HG02610 (cell line): ENCODE results near the gene INF2.

Experiments used
- ATAC-seq: cut with Tn5 transposase; IDR thresholded peaks from one replicate; pipeline ENCODE4 v1.9.1; 2021; ENCODE audit warnings: mild to moderate bottlenecking, moderate library complexity; ENCODE audit not compliant: unreplicated experiment

The INF2 gene

DNA sequence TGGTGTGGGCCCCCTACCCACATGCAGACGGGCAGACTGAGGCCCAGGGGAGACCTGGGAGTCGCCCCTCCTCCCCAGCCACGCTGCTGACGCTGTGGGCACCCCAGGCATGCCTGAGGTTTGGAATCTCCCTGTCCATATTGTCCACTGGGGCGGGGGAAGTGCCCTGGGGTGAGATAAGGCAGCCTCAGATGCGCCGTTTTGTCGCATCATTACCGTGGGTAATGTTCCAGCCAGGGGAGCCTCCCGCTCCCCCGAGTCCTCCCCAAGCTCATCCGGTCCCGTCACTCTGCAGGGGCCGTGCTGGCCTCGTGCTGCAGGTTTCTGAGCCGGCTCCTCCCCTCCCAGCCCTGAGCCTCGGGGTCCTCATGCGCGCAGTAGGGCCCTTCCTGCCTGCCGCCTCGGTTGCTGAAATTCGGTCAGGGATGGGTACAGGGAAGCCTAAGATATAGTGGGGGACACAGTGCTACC is 11.4 kb downstream of the INF2 start:
- ATAC-seq, result no peak

DNA sequence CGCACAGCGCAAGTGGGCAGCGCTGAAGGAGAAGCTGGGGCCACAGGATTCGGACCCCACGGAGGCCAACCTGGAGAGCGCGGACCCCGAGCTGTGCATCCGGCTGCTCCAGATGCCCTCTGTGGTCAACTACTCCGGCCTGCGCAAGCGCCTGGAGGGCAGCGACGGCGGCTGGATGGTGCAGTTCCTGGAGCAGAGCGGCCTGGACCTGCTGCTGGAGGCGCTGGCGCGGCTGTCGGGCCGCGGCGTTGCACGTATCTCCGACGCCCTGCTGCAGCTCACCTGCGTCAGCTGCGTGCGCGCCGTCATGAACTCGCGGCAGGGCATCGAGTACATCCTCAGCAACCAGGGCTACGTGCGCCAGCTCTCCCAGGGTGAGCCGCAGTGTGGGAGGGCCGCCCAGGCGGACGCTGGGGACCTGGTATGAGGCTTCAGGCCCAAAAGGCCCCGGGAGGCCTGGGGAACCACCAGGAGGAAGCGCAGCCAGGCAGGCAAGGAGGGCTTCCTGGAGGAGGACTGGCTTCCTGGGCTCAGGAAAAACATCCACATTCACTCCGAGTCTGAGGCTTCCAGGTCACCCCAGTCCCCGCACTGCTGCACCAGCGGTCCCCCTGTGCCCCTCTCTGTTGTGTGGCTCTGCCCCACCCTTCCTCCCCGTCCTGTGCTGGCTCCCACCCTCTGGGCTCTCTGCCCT is 12.1 kb downstream of the INF2 start:
- ATAC-seq, result no peak

DNA sequence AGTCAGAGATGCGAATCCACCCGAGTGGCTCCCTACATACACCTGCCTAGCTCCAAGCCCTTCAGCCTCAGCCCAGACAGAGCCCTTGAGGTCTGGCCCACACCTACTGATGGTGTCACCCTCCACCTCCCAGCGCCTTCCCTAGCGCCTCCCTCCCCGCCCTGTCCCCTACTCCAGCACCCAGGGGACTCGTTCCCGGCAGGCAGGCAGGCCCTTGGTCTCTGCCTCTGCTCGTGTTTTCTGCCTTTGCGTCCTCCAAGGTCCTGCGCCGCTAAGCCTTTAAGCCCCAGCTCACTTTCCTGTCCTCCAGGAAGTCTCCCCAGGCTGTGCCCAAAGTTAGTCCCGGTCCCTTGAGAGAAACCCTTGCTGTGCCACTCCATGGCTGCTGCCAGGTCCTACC is 12.7 kb downstream of the INF2 start:
- no peak for ATAC-seq

DNA sequence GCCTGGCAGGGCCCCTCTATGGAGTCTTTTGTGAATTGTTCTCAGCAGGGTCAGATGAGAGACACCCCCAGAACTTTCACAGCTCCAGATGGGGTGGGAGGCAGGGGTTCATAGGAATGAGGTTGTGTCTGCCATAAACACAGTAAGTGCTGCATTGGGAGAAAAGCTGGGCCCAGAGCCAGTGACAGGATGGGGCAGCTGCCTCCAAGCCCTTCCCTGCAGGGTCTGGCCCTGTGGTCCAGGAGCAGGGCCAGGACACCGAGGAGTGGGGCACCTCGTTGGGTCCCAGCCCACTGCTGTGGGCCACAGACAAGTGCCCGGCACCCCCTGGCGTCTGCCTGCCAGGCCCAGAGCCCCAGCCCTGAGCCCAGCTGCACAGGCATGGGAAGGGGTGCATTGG is 13.3 kb downstream of the INF2 start:
- ATAC-seq, result no peak

DNA sequence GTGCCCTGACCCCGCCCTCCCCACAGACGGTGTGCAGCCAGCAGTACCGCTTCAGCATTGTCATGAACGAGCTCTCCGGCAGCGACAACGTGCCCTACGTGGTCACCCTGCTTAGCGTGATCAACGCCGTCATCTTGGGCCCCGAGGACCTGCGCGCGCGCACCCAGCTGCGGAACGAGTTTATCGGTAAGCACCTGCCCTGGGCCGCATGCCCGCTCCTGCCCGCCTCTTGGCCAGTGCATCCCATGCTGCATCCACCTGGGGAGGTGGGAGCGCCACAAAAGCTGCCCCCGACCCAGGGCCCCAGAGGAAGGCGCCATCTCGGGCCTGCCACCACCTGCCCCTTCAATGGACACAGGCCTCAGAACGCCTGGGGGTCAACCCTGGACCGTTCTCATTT is 13.9 kb downstream of the INF2 start:
- no peak for ATAC-seq

DNA sequence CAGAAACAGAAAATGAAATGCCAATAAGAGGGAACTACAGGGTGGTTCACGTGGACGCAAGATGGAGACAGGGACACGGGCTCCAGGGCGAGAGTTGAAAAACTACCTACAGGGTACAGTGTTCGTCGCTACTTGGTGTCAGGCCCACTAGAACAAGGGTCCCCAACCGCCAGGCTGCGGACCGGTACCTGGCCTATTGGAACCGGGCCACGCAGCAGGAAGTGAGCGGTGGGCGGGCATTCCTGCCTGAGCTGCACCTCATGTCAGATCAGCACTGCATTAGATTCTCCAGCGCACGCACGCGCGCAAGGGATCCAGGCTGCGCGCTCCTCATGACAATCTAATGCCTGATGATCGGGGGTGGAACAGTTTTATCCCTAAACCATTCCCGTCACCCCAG is 14.8 kb downstream of the INF2 start:
- no peak for ATAC-seq

DNA sequence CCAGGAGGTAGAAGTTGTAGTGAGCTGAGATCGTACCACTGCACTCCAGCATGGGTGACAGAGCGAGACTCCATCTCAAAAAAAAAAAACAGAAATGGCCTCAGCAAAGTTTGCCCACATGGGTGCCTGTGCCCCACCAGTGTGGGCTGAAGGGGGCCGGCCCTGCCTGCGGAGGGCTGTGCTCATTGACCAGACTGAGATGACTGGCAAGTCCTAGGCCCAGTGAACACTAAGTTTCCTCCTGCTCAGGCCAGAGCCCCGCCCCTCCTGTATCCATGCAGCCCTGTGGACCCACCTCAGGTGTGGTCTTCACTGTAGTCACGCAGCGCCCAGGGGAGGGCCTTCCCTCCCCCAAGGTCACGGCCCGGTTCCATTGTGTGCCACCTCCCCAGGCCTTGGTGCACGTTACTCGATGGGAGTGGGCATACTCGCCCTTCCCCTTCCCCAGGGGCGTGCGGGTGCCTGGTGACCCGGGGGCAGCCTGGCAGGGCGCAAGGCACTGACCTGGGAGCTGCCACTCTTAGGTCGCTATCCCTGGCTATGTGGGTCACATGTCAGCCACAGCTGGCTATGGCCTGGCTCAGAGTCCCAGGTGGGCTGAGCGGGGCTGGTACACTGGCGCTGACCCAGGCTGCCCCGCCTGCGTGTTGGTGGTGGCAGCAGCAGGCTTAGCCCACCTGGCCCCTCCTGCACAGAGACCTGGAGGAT is 16.1 kb downstream of the INF2 start:
- no peak for ATAC-seq

DNA sequence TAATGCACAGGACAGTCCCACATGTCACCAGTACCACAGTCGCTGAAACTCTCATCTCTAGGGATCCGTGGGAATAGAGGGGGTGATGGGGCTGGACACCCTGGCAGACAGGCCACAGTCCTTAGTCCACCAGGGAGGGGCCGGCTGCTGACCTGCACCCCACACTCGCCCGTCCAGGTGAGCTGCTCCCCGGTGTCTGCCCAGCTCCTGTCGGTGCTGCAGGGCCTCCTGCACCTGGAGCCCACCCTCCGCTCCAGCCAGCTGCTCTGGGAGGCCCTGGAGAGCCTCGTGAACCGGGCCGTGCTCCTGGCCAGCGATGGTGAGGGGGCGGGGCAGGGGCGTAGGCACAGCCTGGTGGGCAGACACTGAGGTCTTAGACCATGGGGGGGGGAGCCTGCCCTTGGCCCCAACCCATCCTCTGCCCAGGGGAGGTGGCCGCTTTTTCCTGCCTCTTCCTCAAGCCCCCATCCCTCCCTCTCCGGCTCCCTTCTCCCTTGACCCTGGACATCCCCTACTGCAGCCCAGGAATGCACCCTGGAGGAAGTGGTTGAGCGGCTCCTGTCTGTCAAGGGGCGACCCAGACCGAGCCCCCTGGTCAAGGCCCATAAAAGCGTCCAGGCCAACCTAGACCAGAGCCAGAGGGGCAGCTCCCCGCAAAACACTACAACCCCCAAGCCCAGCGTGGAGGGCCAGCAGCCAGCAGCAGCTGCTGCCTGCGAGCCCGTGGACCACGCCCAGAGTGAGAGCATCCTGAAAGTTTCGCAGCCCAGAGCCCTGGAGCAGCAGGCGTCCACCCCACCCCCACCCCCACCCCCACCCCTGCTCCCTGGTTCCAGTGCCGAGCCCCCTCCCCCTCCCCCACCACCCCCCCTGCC is 17.6 kb downstream of the INF2 start:
- no peak for ATAC-seq

DNA sequence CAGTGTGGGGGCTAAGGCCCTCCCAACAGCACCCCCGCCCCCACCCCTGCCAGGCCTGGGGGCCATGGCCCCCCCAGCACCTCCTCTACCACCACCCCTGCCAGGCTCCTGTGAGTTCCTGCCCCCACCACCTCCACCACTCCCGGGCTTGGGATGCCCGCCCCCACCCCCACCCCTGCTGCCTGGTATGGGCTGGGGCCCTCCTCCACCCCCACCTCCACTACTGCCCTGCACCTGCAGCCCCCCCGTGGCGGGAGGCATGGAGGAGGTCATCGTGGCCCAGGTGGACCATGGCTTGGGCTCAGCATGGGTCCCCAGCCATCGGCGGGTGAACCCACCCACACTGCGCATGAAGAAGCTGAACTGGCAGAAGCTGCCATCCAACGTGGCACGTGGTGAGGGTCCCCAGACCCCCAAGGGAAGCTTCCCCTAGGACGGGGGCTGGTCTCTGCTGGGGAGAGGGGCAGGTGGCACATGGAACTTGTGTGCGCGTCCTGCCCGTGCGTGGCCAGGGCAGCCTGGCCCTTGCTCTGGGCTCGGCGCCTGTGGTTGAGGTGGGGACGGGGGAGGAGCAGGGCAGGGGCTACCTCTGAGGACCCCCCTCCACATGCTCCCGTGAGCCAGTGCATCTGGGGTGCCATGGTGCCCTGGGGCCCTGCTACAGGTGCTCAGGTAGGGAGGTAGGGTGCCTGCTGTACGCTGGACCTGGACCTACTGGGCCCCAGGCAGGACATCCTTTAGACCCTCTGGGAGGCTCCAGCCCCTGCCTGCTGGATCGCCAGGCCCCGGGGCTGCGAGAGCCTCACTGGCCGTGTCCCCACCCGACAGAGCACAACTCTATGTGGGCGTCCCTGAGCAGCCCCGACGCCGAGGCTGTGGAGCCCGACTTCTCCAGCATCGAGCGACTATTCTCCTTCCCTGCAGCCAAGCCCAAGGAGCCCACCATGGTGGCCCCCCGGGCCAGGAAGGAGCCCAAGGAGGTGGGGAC is 18.5 kb downstream of the INF2 start:
- ATAC-seq, result no peak

DNA sequence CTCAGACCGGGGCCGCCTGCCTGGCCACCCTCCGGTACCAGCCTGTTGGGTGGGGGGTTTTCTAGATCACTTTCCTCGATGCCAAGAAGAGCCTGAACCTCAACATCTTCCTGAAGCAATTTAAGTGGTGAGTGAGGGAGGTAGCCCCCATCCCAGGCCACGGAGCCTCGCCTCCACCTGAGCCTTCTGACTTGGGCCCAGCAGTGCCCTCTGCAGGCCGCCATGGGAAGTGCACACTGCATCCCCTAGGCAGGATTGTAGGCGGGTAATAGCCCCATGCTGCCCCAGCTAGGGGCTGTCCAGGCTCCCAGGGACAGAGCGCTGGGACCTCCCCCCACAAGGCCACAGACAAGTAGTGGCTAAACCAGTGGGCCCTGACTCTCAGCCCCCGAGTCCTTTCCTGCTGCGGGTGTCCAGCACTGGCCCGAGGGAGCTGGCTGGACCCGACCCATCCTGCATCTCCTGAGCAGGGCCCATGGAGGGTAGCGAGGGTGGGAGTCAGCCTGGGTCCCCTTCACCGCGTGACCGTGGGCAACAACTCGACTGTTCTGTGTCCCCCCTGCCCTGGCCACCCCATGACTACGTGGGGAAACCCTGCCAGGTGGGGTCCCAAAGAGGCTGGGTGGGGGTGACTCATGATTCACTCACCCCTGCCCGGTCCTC is 19.3 kb downstream of the INF2 start:
- ATAC-seq, result peak; percentile 38

DNA sequence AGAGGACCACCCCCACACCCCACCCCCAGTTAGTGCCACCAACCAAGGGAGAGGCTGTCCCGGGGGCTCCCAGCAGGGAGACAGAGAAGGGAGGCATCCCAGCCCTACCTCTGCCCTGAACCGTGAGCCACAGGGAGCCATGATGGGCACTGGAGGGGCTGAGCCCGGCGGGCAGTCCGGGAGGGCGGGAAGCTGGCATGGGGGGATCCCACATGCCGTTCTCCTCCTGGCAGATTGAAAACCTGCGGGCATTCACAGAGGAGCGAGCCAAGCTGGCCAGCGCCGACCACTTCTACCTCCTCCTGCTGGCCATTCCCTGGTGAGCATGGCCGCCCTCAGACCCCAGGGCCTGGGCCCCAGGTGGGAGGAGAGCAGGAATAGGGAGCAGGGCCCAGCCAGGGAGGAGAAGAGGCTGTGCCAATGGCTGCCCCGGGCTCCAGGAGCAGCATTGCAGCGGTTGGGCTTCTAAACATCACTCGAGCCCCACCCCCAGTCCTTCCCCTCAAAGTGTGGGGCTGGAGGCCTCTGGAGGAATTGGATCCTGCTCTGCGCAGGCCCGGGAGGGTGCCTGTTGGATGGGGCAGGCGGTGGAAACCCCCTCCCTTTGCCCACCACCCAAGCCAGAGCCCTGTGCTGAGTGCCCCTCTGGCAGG is 20.1 kb downstream of the INF2 start:
- ATAC-seq, result no peak

DNA sequence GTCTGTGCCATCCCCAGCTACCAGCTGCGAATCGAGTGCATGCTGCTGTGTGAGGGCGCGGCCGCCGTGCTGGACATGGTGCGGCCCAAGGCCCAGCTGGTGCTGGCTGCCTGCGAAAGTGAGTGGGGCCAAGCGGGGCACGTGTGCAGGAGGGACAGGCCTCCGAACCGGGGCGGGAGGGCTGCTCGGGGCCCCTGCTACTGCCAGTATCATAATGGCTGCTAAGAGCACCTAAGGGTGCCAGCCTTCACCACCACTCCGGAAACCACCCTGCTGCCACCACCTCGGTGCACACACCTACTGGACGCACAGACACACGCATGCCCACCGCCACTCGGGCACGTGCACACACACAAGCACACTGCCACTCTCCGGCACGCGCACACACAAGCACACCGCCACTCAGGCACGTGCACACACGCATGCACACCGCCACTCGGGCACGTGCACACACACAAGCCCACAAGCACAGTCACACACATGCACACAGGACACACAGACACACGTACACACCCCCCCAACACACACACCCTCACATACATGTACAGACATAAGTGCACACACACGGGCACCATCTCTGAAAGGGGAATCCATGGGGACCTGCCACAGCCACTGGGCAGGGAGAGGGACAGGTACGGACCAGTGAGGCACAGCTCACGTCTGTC is 20.8 kb downstream of the INF2 start:
- ATAC-seq, result no peak

DNA sequence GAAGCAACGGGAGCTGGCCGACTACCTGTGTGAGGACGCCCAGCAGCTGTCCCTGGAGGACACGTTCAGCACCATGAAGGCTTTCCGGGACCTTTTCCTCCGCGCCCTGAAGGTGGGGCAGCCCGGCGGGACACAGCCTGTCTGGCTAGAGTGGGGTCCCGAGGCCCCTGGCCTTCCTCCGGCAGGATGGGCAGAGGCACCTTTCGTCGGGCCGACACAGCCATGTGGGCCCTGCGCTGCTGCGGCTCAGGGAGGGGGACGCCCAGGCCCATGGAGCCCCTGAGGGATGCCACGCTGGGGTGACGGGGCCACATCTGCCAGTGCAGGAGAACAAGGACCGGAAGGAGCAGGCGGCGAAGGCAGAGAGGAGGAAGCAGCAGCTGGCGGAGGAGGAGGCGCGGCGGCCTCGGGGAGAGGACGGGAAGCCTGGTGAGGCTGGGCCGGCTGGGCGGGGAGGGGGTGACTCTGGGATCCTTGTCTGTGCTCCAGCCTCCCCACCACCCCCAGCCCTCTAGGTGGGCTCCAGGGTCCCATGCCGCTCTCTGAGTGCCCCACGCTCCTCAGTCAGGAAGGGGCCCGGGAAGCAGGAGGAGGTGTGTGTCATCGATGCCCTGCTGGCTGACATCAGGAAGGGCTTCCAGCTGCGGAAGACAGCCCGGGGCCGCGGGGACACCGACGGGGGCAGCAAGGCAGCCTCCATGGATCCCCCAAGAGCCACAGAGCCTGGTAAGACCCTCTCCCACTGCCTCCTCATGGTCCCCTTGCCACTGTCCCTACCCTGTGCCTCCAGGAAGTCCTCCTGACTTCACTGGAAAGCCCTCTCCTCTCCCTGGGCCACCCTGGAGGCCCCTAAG is 23.7 kb downstream of the INF2 start:
- no peak for ATAC-seq

DNA sequence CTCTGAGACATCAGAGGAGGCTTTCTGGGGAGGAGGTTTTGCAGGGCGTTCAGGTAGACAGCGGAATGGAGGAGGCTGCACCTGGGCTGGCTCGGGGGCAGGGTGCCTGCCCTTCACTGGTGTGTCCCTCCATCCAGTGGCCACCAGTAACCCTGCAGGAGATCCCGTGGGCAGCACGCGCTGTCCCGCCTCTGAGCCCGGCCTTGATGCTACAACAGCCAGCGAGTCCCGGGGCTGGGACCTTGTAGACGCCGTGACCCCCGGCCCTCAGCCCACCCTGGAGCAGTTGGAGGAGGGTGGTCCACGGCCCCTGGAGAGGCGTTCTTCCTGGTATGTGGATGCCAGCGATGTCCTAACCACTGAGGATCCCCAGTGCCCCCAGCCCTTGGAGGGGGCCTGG is 24.6 kb downstream of the INF2 start:
- no peak for ATAC-seq

DNA sequence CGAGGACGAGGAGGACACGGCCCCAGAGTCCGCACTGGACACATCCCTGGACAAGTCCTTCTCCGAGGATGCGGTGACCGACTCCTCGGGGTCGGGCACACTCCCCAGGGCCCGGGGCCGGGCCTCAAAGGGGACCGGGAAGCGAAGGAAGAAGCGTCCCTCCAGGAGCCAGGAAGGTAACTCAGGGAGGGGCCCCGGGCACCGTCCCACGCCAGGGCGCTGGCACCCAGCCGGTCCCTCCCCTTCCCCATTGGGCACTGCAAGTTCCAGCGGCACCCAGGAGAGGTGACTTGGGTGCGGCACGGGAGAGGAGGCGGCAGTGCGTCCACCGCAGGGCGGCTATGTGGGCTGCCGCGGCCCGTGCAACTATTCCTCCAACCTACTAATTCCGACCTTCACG is 25.3 kb downstream of the INF2 start:
- ATAC-seq, result no peak

DNA sequence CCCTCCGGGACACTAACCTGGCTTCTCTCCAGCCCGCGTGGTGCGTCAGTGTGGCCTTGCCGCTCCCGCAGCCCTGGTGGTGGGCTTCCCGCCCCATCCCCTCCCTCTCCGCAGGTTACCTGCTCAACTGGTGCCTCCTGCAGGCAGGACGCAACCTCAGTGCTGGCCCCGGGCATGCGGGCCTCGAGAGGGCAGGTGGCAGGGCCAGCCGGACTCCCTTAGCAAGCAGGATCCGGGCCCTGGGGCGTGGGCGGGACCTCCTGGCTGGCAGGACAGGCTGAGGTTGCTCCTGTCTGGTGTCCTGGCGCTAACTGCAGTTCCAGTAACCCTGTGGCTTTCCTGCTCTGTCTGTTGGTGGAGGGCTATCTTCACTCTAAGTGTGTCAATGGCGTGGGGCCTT is 26.0 kb downstream of the INF2 start:
- no peak for ATAC-seq

DNA sequence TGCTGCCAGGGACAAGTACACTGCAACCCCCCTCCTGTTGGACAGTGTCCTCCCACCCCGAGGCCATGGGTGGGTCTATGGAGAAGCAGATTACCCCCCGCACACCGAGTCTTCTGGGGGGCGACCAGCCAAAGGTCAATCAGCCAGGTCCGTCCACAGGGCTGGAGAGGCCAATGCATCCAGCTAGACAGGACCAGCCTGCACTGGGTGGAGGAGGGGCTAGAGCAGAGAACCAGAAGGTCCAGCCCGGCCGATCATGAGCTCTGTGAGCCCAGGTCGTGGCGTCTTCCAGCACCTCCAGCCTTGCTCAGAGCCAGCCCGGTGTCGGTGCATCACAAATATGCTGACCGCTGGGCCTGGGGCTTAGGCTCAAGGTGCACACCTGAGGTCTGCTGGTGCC is 26.5 kb downstream of the INF2 start:
- ATAC-seq, result no peak

DNA sequence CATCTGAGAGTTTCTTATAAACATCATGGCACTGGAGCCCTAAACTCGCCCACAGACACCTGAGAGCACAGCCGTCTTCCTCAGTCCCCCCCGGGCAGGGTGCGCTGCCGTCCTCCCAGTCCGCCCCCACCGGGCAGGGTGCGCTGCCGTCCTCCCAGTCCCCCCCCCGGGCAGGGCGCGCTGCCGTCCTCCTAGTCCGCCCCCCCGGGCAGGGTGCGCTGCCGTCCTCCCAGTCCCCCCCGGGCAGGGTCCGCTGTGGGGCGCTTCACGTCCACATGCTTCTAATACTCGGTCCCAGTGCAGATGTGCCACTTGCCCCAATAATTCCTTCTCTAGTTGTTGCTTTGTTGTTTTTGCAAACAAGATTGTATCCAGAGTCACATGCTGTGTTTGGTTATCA is 27.7 kb downstream of the INF2 start:
- no peak for ATAC-seq
